Activated CD4-positive, alpha-beta T cell treated with anti-CD3 and anti-CD28 coated beads, Interleukin-2, amount 50 U/mL, for 24 hours (primary cell): ENCODE measurements around the gene TMEM62.
"Not testable (repeated sequence)": the region's sequence is repeated elsewhere in the genome, so short reads cannot be mapped to it uniquely, and the experiment has no call there.

ENCODE experiments used
- DNase-seq, 2 donors: peaks; one replicate each; pipeline ENCODE4 v3.0.0-alpha.2; 2020; ENCODE audit warnings: low read depth in 1 of 2, low spot score in 1 of 2

The TMEM62 gene

DNA sequence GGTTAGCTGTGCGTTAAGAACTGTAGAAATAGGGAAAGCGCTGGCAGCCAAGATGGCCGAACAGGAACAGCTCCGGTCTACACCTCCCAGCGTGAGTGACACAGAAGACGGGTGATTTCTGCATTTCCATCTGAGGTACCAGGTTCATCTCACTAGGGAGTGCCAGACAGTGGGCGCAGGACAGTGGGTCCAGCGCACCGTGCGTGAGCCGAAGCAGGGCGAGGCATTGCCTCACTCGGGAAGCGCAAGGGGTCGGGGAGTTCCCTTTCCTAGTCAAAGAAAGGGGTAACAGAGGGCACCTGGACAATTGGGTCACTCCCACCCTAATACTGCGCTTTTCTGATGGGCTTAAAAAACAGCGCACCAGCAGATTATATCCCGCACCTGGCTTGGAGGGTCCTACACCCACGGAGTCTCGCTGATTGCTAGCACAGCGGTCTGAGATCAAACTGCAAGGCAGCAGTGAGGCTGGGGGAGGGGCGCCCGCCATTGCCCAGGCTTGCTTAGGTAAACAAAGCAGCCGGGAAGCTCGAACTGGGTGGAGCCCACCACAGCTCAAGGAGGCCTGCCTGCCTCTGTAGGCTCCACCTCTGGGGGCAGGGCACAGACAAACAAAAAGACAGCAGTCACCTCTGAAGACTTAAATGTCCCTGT lies 42.4 kb downstream of the TMEM62 start:
- DNase-seq, result not testable (repeated sequence)

DNA sequence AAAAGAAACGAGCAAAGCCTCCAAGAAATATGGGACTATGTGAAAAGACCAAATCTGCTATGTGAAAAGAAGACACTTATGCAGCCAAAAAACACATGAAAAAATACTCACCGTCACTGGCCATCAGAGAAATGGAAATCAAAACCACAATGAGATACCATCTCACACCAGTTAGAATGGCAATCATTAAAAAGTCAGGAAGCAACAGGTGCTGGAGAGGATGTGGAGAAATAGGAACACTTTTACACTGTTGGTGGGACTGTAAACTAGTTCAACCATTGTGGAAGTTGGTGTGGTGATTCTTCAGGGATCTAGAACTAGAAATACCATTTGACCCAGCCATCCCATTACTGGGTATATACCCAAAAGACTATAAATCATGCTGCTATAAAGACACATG lies 43.8 kb downstream of the TMEM62 start:
- DNase-seq, result not testable (repeated sequence)

DNA sequence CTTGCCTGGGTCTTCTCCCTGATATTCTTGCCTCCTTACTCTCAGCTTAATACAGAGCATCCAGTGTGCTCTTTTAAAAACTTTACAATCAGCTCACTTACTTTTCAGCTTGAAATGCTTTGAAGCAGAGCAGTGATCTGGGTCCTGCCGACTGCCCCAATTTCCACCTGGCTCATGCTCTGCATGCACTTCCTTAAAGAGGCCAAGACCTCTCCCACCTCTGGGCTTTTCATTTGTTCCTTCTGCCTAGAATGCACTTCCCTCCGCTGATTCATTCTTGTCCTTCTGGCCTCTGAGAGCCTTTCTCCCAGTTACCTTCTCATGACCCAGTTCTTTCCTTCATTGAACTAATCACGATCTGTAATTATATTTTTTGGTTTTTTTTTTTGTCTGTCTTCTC lies 49.9 kb downstream of the TMEM62 start:
- DNase-seq, result no peak

DNA sequence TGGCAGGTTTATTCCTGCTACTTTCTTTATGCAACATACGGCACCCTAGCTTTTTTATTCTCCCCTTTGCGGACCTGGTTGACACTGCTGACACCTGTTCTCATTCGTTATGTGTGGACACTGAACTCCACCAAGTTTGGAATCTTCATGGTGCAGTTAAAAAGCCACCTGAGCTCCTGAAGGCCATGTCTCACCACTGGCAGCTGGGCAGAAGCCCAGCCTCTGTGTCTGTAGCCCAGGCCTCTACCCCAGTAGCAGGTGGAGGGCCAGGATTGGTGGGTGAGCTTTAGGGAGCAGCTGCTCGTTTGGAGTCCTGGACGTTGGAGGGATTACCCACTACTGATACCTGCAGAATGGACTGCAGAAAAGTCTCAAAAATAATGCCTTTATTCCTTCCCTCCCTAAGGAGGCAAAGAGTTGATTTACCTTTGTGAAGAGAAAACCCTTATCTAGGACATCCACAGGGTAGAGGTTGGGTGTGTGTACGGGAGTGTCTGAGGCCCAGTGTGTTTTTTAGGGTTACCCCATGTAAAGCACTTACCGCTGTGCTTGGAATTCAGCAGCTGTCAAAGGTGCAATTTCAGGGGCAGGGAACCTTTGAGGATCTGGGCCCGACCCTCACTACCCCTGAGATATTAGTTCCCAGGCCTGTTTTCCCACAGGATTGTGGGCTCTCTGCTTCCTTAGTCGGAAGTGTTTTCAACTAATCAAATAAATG lies 51.2 kb downstream of the TMEM62 start:
- no peak for DNase-seq

DNA sequence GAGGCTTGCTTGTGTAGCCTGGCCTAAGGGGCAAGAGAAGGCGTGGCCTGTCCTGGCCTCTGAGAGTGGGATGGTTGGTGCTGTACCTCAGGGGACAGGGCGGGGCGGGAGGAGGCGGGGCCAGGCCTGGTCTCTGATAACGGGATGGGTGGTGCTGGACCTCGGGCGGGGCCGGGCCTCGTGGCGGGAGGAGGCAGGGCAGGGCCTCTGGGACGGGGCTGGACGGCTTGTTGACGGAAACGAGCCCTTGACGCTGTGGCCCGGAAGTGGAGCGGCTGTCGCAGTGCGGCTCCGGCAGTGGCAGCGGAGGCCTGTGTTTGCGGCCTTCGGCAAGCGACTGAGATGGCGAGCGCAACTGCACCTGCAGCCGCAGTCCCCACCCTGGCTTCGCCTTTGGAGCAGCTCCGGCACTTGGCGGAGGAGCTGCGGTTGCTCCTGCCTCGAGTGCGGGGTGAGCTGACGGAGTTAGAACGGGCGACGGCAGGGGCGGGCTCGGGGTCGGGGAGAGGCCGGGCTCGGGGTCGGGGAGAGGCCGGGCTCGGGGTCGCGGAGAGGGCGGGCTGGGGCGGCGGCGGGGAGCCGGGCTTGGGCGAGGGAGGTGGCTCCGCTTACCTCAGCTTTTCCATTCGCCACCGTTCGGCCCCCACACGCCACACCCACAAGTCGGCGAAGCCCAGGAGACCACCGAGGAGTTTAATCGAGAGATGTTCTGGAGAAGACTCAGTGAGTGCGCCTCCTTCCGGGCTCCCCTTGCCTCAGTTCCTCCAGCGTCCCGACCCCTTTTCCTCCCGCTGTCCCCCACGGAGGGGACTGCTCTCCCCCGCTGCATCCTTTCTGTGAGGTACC lies 52.0 kb downstream of the TMEM62 start, which contains the start of gene CCNDBP1:
Gene CCNDBP1, plus strand, starts transcription at position 247 of the 846 bp plus-strand sequence. Its CDS starts 96 bp downstream, at position 343.
- peak; percentile 65 to 84 for DNase-seq

DNA sequence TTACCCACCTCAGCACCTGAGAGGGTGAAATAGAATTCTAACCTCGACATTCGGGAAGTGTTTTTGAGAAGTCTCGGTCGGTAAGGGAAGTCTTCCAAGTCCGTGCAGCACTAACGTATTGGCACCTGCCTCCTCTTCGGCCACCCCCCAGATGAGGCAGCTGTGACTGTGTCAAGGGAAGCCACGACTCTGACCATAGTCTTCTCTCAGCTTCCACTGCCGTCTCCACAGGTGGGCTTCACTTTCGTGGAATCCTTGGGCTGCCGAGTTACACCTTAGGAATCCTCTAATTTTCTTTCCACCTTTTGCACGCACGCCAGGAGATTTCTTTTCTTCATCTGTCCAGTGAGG lies 52.6 kb downstream of the TMEM62 start:
- peak in 1 of 2 donors; percentile 11 for DNase-seq

DNA sequence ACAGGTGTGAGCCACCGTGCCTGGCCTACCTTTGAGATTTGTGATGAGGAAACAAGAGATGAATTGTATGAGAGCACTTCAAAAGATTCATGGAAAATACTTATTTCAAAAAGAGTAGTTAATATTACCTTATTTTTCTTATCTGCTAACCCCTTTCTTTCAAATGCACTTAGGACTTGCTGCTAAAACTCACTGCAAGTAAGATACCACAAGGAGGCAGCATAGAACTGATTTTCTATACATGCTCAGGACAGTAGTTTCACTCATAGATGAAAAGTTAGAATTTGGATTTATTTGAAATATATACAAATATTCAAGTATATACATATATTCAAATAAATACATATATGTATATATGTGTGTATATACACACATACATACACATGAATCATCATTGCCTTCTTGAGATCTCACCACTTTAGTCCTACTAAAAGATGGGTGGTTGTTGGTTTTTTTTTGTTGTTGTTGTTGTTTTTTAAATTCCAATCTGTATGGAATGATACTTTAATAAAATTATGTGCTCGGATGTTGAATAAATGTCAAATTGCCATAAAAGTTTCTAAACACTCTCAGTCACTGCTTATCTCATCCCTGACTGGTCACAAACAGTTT lies 54.3 kb downstream of the TMEM62 start:
- no peak for DNase-seq

DNA sequence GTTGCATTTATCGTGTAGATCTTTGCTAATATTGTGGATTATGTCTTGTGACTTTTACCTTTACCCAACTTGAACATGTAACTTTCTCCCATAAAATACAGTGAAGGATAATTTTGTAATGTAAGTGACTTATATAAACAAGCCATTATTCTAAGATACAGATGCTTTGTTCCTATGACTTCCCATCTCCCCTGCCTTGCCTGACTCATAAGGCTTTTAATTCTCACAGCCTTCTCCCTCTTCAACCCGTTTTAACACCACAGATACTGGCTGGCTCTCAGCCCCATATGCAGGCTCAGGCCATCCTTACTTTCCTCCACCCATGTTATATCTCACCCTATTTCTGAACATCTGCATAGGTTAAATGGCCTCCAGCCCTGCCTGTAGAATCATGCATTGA lies 55.9 kb downstream of the TMEM62 start:
- no peak for DNase-seq

DNA sequence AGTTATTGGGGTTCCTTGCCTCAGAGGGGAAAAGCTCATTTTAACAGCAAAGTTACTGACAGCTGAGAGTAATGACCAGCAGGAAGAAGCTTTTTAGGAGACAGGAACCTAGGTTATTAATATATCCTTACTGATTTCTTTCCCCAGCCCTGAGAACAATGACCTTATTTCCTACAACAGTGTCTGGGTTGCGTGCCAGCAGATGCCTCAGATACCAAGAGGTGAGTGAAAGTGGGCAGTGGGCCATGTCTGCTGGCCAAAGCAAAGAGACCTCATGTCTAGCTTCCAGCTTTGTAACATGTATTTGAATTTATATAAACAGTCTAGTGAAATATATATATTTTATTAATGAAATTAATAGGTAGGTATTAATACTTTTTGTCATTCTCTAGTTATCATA lies 56.8 kb downstream of the TMEM62 start:
- no peak for DNase-seq

DNA sequence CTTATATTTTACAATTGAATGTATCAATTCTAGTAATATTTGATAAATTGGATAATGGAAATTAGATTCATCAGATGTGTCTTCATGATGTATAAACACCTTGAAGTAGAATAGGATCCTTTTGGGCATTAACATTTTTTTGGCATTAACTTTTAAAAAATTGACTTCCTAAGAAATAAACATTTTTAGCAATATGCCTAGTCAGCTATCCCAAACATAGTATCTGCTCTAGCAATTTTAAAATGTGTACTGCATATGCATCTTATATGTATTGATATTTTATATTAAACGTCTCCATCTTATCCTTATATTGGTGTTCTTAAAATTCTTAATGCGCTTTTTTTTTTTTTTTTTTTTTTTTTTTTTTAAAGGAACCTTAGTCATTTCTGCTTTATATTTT lies 60.3 kb downstream of the TMEM62 start:
- DNase-seq, result no peak

DNA sequence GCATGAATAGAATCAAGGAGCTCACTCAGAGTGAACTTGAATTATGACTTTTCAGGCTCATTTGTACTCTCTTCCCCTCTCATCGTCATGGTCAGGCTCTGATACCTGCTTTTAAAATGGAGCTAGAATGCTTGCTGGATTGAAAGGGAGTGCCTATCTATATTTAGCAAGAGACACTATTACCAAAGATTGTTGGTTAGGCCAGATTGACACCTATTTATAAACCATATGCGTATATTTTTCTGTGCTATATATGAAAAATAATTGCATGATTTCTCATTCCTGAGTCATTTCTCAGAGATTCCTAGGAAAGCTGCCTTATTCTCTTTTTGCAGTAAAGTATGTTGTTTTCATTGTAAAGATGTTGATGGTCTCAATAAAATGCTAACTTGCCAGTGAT lies 61.4 kb downstream of the TMEM62 start:
- no peak for DNase-seq

DNA sequence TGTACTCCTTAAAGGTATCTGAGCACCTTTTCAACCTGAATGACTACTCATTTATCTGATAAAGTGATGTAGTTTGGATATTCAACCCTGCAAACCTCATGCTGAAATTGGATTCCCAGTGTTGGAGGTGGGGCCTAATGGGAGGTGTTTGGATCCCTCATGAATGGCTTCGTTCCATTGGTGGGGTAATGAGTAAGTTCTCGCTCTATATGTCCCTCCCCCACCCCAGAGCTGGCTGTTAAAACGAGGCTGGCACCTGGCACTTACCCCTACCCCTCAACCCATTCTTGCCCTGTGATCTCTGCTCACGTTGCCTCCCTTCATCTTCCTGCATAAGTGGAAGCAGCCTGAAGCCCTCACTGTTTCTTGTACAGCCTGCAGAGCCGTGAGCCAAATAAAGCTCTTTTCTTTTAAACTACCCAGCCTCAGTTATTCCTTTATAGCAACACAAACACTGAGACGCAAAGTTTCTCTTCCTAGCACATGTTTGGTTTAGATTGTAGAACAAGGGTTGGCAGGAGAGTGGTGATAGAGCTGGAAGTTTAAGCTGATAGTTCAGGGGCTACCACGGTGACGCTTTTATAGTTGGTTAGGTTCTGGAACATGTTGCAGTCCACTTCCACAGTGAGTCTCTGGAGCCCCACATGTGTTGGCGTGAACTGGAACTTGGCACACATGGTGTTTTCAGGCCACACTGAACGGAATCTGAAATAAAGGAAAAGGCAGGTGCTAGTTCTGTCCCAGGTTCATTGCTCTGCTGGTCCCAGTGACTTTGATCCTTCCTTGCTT lies 63.6 kb downstream of the TMEM62 start:
- no peak for DNase-seq

DNA sequence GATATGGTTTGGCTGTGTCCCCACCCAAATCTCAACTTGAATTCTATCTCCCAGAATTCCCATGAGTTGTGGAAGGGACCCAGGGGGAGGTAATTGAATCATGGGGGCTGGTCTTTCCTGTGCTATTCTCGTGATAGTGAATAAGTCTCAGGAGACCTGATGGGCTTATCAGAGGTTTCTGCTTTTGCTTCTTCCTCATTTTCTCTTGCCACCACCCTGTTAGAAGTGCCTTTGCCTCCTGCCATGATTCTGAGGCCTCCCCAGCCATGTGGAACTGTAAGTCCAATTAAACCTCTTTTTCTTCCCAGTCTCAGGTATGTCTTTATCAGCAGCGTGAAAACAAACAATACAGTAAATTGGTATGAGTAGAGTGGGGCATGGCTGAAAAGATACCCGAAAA lies 64.4 kb downstream of the TMEM62 start:
- DNase-seq, result not testable (repeated sequence)

DNA sequence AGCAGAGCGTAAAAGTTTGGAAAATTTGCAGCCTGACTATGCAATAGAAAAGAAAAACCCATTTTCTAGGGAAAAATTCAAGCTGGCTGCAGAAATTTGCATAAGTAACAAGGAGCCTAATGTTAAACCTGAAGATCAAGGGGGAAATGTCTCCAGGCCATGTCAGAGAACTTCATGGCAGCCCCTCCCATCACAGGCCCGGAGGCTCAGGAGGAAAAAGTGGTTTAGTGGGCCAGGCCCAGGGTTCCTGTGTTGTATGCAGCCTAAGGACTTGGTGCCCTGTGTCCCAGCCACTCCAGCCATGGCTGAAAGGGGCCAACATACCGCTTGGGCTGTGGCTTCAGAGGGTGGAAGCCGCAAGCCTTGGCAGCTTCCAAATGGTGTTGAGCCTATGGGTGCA lies 65.2 kb downstream of the TMEM62 start:
- DNase-seq, result not testable (repeated sequence)

DNA sequence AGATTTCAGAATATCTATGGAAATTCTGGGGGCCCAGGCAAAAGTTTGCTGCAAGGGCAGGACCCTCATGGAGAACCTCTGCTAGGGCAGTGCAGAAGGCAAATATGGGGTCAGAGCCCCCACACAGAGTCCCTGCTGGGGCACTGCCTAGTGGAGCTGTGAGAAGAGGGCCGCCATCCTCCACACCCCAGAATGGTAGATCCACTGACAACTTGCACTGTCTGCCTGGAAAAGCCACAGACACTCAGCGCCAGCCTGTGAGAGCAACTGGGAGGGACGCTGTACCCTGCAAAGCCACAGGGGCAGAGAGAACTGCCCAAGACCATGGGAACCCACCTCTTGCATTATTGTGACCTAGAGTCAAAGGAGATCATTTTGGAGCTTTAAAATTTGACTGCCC lies 65.6 kb downstream of the TMEM62 start:
- DNase-seq, result no peak

DNA sequence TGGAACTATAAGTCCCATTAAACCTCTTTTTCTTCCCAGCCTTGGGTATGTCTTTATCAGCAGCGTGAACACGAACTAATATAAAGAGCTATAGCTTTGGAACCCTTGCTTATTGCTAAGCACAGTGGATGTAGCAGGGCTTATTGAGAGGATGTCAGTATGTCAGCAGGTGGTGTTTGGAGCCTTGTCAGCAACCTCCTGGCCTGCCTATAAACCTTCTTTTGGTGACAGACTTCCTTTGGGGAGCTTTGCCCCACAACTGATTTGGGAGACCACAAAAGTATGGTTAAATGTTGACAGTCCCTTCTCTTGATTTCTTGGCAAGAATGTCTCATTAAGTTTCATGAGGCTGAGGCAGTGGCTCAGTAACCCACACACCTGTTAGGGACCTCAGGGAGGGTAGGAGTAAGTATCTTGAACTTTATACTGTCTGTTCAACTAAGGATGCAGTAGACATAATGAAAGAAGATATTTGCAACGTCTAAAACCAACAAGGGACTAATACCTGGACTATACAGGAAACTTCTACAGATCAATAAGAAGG lies 66.6 kb downstream of the TMEM62 start:
- DNase-seq, result no peak

DNA sequence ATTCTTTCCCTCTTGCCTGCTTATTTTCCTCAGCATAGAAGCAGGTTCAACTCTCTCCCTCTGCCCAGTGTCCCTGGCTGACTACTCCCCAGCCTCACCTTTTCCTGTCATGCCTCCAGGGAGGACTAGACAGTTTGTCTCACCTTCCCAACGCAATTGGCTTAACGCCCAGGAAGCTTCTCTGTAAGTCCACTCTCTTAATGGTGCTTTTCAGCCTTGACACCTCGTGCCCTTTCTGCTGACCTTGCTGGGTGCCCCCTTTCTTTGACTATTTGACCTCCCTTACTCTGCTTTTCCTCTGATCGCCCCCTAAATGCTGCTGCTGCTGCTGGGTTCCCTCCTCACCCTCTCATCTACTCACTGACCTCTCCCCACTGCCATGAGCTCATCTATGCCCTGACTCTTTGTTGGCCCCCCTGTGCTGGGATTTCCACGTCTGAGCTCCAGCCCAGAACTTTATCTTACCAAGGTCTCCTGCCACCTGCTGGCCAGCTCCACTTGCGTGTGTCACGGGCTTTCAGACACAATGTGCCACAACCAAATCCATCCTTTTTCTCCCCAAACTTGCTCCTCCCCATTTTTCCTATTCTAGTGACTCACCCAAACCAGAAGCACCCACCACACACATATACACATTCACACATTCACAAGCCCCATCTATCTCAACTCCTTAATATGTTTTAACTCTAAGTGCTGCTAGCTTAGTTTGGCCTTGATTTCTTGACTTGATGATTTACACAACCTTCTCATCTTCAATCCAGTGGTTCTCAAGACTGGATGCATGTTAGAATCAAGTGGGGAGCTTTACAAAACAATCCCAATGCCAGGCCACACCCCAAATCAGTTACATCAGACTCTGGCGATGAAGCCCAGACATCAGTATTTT lies 70.9 kb downstream of the TMEM62 start:
- peak in 1 of 2 donors; percentile 14 for DNase-seq

DNA sequence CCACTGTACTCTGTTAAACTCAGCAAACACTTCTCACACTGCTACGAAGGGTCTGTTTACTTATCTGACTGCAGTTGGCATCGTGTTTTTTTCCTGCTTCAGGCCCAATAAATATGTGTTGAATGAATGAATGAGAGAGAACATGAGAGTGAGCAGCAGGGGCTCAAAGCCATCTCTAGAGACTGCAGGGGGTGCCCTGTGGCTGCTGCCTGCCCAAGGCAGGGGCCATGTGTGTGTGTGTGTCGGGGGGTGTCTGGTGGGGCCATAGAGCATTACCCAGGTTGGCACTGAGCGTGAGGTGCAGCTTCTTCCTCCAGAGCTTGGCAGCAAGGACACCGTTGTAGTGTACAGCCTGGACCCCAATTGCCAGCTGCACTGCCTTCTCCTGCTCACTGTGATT lies 72.7 kb downstream of the TMEM62 start:
- DNase-seq, result no peak

DNA sequence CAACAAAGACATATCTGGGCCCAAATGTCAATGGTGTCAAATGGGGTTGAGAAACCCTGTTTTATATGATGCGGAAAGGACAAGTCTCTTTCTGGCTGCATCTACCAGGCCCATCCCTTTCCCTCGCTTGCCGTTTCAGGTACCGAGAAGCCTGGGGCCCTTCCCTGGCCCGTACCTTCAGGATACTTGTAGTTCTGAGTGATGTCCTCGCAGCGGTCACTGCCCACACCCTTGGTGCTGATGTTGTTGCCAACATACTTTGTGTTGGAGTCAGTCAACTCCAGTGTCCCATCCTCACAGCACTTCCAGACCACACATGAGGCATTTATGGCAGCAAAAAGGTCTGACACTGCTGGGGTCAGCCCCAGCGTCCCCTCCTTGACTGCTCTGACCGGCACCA lies 73.6 kb downstream of the TMEM62 start:
- DNase-seq, result no peak
